Measurements from ENCODE around the gene SOST. TPM values are rescaled to one million over a fixed set of nuclear protein-coding genes. Genes with fewer than 3 reads are reported as not detected.

SOST gene
- total RNA-seq, 6 experiments from 2014 or later = not detected

DNA sequence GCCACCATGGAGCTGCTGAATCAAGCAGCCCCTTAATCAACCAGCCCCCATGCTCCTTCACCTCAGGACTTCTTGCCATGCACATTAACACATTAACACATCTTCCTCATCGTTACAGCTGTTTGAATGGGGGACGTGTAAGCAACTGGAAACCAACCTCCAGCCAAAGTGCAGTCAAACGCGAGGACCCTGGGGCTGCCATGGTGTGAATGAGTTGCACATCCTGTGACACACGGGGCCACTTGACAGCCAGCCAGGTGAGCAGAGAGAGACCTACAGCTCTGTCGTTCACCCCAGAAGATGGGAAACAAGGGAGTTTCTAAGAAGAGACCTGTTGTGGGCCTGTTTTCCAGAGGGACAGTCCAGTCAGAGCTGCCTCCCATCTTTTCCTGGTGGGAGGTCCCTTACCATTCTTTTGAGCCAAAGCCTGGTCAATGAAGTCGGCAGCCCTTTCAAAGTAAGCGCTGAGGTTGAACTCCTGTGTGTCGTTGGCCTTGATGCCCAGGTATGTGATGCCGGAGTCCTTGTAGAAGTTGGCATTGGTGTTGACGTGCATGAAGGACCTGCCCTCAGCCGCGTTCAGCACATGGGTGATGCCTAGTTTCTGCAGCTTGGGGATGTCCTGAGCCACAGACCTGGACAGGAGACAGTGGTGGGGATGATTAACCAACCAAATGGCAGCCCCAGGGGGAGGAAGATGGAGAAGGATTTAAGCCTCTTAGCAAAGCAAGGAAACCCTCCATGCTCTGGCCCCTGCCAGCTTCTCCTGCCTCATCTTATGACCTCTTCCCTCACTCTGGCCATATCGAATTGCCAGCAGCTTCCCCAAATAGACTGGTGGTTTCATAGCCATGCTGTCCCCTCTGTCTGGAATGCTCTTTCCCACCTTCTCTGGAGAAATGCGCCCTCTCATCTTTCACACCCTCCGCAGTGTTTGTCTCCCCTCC lies 16.0 kb upstream of the SOST start:
- TF ChIP-seq, protein P1, sequence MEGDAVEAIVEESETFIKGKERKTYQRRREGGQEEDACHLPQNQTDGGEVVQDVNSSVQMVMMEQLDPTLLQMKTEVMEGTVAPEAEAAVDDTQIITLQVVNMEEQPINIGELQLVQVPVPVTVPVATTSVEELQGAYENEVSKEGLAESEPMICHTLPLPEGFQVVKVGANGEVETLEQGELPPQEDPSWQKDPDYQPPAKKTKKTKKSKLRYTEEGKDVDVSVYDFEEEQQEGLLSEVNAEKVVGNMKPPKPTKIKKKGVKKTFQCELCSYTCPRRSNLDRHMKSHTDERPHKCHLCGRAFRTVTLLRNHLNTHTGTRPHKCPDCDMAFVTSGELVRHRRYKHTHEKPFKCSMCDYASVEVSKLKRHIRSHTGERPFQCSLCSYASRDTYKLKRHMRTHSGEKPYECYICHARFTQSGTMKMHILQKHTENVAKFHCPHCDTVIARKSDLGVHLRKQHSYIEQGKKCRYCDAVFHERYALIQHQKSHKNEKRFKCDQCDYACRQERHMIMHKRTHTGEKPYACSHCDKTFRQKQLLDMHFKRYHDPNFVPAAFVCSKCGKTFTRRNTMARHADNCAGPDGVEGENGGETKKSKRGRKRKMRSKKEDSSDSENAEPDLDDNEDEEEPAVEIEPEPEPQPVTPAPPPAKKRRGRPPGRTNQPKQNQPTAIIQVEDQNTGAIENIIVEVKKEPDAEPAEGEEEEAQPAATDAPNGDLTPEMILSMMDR (IDR thresholded peaks at IDR 0.05) = no peak
- Mint-ChIP-seq H3K4me3 (no peak overlapping the region), H3K4me1 (ENCODE audit: low read depth) (peaks cover 10% of the 10 kb centered on the region; the same call in 1 of the 2 replicates), H3K36me3 (ENCODE audit: low read depth) (peaks cover 39% of the 10 kb centered on the region), H3K9me3 (no peaks in the 10 kb centered on the region), H3K27ac (no peak overlapping the region), H3K27me3 (ENCODE audit: insufficient read depth) (peaks cover 9% of the 10 kb centered on the region)
- no peak for DNase-seq

DNA sequence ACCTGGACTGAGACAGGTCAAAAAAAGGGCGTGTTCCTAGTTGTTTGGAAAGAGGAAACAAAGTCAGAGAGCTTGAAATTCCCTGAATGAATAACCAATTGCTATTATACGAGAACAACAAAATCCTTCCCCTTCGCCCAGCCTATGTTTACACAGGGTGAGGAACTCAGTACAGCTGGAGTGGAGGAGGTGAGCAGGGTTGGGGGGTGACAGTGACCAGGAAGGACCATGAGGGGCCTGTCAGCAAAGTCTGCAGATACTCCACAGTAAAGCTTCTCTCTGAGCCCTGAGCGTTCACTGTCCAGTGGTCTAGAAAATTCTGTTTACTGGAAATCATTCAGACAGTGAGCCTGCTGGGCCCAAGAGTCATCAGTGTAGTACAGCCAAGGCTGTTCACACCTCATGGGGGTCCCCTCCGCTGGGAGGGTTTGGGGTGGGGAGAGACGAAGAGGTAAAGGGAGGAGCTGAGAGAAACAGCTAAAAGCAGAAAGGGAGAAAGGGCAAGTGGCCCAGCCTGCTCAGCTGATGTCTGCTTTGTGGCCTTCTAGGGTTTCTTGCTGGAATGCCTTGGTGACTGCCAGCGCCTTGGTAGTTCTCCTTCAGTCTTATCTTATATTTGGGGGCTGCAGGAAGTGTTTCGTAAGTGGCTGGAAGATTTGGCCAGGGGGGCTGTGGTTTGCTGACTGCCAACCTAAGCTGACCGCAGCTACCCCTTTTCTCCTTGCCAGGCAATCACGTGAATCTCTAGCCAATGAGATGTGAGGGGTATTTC lies 14.5 kb upstream of the SOST start:
- H3K9me3 Mint-ChIP-seq = no peaks in the 10 kb centered on the region
- H3K27ac Mint-ChIP-seq = no peak overlapping the region
- no peak for DNase-seq
- H3K4me1 Mint-ChIP-seq (ENCODE audit: low read depth) = peaks cover 10% of the 10 kb centered on the region; the same call in 1 of the 2 replicates
- TF ChIP-seq, protein P1 (IDR thresholded peaks at IDR 0.05) = no peak
- H3K27me3 Mint-ChIP-seq (ENCODE audit: insufficient read depth) = peaks cover 2% of the 10 kb centered on the region; the same call in 1 of the 2 replicates
- H3K36me3 Mint-ChIP-seq (ENCODE audit: low read depth) = peaks cover 48% of the 10 kb centered on the region
- H3K4me3 Mint-ChIP-seq = no peak overlapping the region

DNA sequence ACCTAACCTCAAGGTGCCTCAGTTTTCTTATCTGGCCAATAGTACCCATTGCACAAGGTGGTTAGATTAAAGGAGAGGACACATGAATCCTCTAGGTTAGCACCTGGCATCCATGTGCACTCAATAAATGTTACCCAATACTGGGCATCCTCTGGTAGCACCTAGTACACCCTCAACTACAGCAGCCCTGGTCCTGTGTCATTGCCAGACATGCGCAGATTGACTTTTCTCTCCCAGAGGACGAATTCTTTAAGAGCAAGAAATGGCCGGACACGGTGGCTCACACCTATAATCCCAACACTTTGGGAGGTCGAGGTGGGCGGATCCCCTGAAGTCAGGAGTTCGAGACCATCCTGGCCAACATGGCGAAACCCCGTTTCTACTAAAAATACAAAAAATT lies 12.9 kb upstream of the SOST start:
- no peak overlapping the region for H3K4me3 Mint-ChIP-seq

DNA sequence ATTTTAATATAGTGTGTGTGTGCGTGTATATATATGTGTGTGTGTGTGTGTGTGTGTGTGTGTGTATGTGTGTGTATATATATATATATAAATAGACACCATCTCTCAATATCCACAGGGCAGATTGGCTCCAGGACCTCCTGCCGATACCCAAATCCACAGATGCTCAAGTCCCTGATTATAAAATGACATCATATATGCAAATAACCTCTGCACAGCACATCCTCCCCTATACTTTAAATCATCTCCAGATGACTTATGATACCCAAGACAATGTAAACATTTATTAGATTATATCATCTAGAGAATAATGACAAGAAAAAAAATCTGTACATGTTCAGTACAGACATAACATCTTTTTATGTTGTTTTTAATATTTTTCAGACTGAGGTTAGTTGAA lies 12.4 kb upstream of the SOST start:
- TF ChIP-seq, protein P1 (IDR thresholded peaks at IDR 0.05) = no peak
- H3K27me3 Mint-ChIP-seq (ENCODE audit: insufficient read depth) = no peaks in the 10 kb centered on the region; the same call in 1 of the 2 replicates
- peaks cover 54% of the 10 kb centered on the region for H3K36me3 Mint-ChIP-seq (ENCODE audit: low read depth)
- H3K4me3 Mint-ChIP-seq = no peak overlapping the region
- H3K27ac Mint-ChIP-seq = no peak overlapping the region
- no peak for DNase-seq
- 0 out of 2 replicates have a peak, but pooled peaks cover 5% of the 10 kb centered on the region for H3K4me1 Mint-ChIP-seq (ENCODE audit: low read depth)
- no peaks in the 10 kb centered on the region for H3K9me3 Mint-ChIP-seq

More for the DNA sequence above, 12.9 kb upstream of the SOST start:
- no peaks in the 10 kb centered on the region for H3K9me3 Mint-ChIP-seq
- H3K27ac Mint-ChIP-seq = no peak overlapping the region
- H3K4me1 Mint-ChIP-seq (ENCODE audit: low read depth) = 0 out of 2 replicates have a peak, but pooled peaks cover 5% of the 10 kb centered on the region
- no peaks in the 10 kb centered on the region; the same call in 1 of the 2 replicates for H3K27me3 Mint-ChIP-seq (ENCODE audit: insufficient read depth)
- TF ChIP-seq, protein P1 (IDR thresholded peaks at IDR 0.05) = no peak
- DNase-seq = no peak
- peaks cover 49% of the 10 kb centered on the region for H3K36me3 Mint-ChIP-seq (ENCODE audit: low read depth)

DNA sequence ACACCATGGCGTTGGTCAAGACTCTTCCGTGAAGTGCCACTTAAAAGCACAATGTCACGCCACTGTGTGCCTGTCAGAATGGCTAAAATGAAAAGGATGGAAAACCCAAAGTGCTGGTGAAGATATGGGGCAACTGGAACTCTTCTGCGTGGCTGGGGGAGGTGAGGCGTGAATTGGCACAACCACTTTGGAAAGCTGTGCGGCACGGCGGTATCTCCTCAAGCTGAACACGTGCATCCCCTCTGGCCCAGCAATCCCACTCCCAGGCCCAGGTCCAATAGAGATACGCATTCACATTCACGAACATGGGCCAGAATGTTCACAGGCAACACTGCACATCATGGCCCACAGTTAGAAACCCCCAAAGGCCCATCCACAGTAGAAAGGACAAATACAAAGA lies 11.3 kb upstream of the SOST start:
- Mint-ChIP-seq H3K36me3 (ENCODE audit: low read depth) (peaks cover 54% of the 10 kb centered on the region), H3K4me1 (ENCODE audit: low read depth) (0 out of 2 replicates have a peak, but pooled peaks cover 5% of the 10 kb centered on the region), H3K27ac (no peak overlapping the region), H3K4me3 (no peak overlapping the region), H3K27me3 (ENCODE audit: insufficient read depth) (no peaks in the 10 kb centered on the region), H3K9me3 (no peaks in the 10 kb centered on the region)
- no peak for DNase-seq
- TF ChIP-seq, protein P1 (IDR thresholded peaks at IDR 0.05) = no peak
